Ishikawa (cell line): ENCODE data around the gene CMTM7.

Experiments
- CEBPB ChIP-seq: IDR thresholded peaks from 2 replicates; pipeline ENCODE4 v1.6.1; 2012
- CREB1 ChIP-seq: IDR thresholded peaks from 2 replicates; pipeline ENCODE4 v1.6.1; 2012; ENCODE audit warnings: low read depth
- EGR1 ChIP-seq: IDR thresholded peaks from 2 replicates; pipeline ENCODE4 v1.6.1; 2012
- EP300 ChIP-seq: IDR thresholded peaks from 2 replicates; pipeline ENCODE4 v1.6.1; 2012; ENCODE audit warnings: borderline replicate concordance
- FOXM1 ChIP-seq: IDR thresholded peaks from 2 replicates; pipeline ENCODE4 v1.6.1; 2012; ENCODE audit warnings: low read depth, borderline replicate concordance
- MAX ChIP-seq: IDR thresholded peaks from 2 replicates; pipeline ENCODE4 v1.6.1; 2012
- NFIC ChIP-seq: IDR thresholded peaks from 2 replicates; pipeline ENCODE4 v1.6.1; 2012
- RAD21 ChIP-seq: IDR thresholded peaks from 2 replicates; pipeline ENCODE4 v1.6.1; 2012; ENCODE audit warnings: low read depth
- REST ChIP-seq: IDR thresholded peaks from 2 replicates; pipeline ENCODE4 v1.6.1; 2012; ENCODE audit warnings: low read depth, mild to moderate bottlenecking
- TAF1 ChIP-seq: IDR thresholded peaks from 2 replicates; pipeline ENCODE4 v1.6.1; 2012; ENCODE audit warnings: low read depth, mild to moderate bottlenecking
- TCF12 ChIP-seq: IDR thresholded peaks from 2 replicates; pipeline ENCODE4 v1.6.1; 2012; ENCODE audit warnings: low read depth
- TEAD4 ChIP-seq: IDR thresholded peaks from 2 replicates; pipeline ENCODE4 v1.6.1; 2012
- USF1 ChIP-seq: IDR thresholded peaks from 2 replicates; pipeline ENCODE4 v1.6.1; 2012
- YY1 ChIP-seq: IDR thresholded peaks from 2 replicates; pipeline ENCODE4 v1.6.1; 2012; ENCODE audit warnings: low read depth
- ZBTB7A ChIP-seq: IDR thresholded peaks from 2 replicates; pipeline ENCODE4 v1.6.1; 2012; ENCODE audit warnings: low read depth

Gene CMTM7

GRCh38 chr3:32457971-32458471 lies 66.4 kb downstream of the CMTM7 start:
- TF ChIP-seq RAD21 (no peak), EP300 (no peak), TCF12 (no peak), MAX (no peak), REST (no peak), CEBPB (no peak), ZBTB7A (no peak), FOXM1 (no peak), USF1 (no peak), CREB1 (no peak), TEAD4 (no peak), TAF1 (no peak), NFIC (no peak), EGR1 (no peak), YY1 (no peak)

GRCh38 chr3:32459450-32459849 lies 67.8 kb downstream of the CMTM7 start:
- no peak for TF ChIP-seq YY1
- no peak for TF ChIP-seq CREB1
- no peak for TF ChIP-seq ZBTB7A
- no peak for TF ChIP-seq RAD21
- no peak for TF ChIP-seq TCF12
- TF ChIP-seq NFIC: no peak
- no peak for TF ChIP-seq TAF1
- TF ChIP-seq CEBPB: no peak
- no peak for TF ChIP-seq REST
- no peak for TF ChIP-seq USF1
- no peak for TF ChIP-seq FOXM1
- no peak for TF ChIP-seq EP300

- TF ChIP-seq MAX: no peak
- no peak for TF ChIP-seq EGR1
- no peak for TF ChIP-seq USF1
- no peak for TF ChIP-seq FOXM1
- no peak for TF ChIP-seq TCF12
- TF ChIP-seq EP300: no peak
- TF ChIP-seq TEAD4: no peak
- TF ChIP-seq NFIC: no peak
- no peak for TF ChIP-seq CREB1
- no peak for TF ChIP-seq ZBTB7A
- no peak for TF ChIP-seq YY1
- TF ChIP-seq TAF1: no peak
- no peak for TF ChIP-seq REST
- no peak for TF ChIP-seq CEBPB
- no peak for TF ChIP-seq RAD21
Measured at GRCh38 chr3:32460031-32460749, 68.5 kb downstream of the CMTM7 start.
